Activated naive CD8-positive, alpha-beta T cell (primary cell): ENCODE data around the gene MAP4.

Experiments used
- H3K27ac Mint-ChIP-seq: one replicate; pipeline ENCODE4 v1.8.0; 2021; ENCODE audit warnings: mixed read lengths
- H3K27me3 Mint-ChIP-seq: one replicate; pipeline ENCODE4 v1.8.0; 2021; ENCODE audit warnings: mixed read lengths
- H3K36me3 Mint-ChIP-seq: one replicate; pipeline ENCODE4 v1.8.0; 2021; ENCODE audit warnings: mixed read lengths
- H3K4me1 Mint-ChIP-seq: one replicate; pipeline ENCODE4 v1.8.0; 2021; ENCODE audit warnings: low read depth, mixed read lengths
- H3K4me3 Mint-ChIP-seq: one replicate; pipeline ENCODE4 v1.8.0; 2021; ENCODE audit warnings: mild to moderate bottlenecking, mixed read lengths
- H3K9me3 Mint-ChIP-seq: one replicate; pipeline ENCODE4 v1.8.0; 2021; ENCODE audit warnings: low read depth, mixed read lengths

MAP4 gene

GRCh38 chr3:47956521-47956920, 59.7 kb downstream of the MAP4 start:
- no peak overlapping the region for H3K27ac Mint-ChIP-seq
- H3K36me3 Mint-ChIP-seq, result peaks cover 3% of the 10 kb centered on the region
- no peaks in the 10 kb centered on the region for H3K9me3 Mint-ChIP-seq
- H3K4me1 Mint-ChIP-seq, result peaks cover 13% of the 10 kb centered on the region
- no peak overlapping the region for H3K4me3 Mint-ChIP-seq
- no peaks in the 10 kb centered on the region for H3K27me3 Mint-ChIP-seq

- H3K36me3 Mint-ChIP-seq, result no peaks in the 10 kb centered on the region
- H3K4me3 Mint-ChIP-seq, result no peak overlapping the region
- H3K9me3 Mint-ChIP-seq, result no peaks in the 10 kb centered on the region
- no peaks in the 10 kb centered on the region for H3K27me3 Mint-ChIP-seq
- H3K4me1 Mint-ChIP-seq, result no peaks in the 10 kb centered on the region
- no peak overlapping the region for H3K27ac Mint-ChIP-seq
Observed at GRCh38 chr3:47954567-47954966, 61.6 kb downstream of the MAP4 start.

GRCh38 chr3:47950453-47951169, 65.6 kb downstream of the MAP4 start:
- no peak overlapping the region for H3K27ac Mint-ChIP-seq
- no peaks in the 10 kb centered on the region for H3K36me3 Mint-ChIP-seq
- no peaks in the 10 kb centered on the region for H3K4me1 Mint-ChIP-seq
- no peaks in the 10 kb centered on the region for H3K27me3 Mint-ChIP-seq
- H3K4me3 Mint-ChIP-seq, result no peak overlapping the region
- no peaks in the 10 kb centered on the region for H3K9me3 Mint-ChIP-seq

- Mint-ChIP-seq H3K27me3 (no peaks in the 10 kb centered on the region), H3K4me1 (peaks cover 2% of the 10 kb centered on the region), H3K9me3 (no peaks in the 10 kb centered on the region), H3K36me3 (no peaks in the 10 kb centered on the region), H3K4me3 (no peak overlapping the region), H3K27ac (no peak overlapping the region)
Observed at GRCh38 chr3:47949979-47950378, 66.2 kb downstream of the MAP4 start.

GRCh38 chr3:47940232-47940631, 76.0 kb downstream of the MAP4 start:
- Mint-ChIP-seq H3K27ac (no peak overlapping the region), H3K36me3 (no peaks in the 10 kb centered on the region), H3K27me3 (no peaks in the 10 kb centered on the region), H3K9me3 (no peaks in the 10 kb centered on the region), H3K4me3 (no peak overlapping the region), H3K4me1 (peaks cover under 1% of the 10 kb centered on the region)

GRCh38 chr3:47932421-47932820, 83.8 kb downstream of the MAP4 start:
- Mint-ChIP-seq H3K27ac (no peak overlapping the region), H3K27me3 (no peaks in the 10 kb centered on the region), H3K4me1 (no peaks in the 10 kb centered on the region), H3K9me3 (no peaks in the 10 kb centered on the region), H3K36me3 (peaks cover 3% of the 10 kb centered on the region), H3K4me3 (no peak overlapping the region)

- H3K9me3 Mint-ChIP-seq, result no peaks in the 10 kb centered on the region
- H3K4me1 Mint-ChIP-seq, result no peaks in the 10 kb centered on the region
- H3K27ac Mint-ChIP-seq, result no peak overlapping the region
Observed at GRCh38 chr3:47930979-47931378, 85.2 kb downstream of the MAP4 start.

GRCh38 chr3:47916696-47917095, 99.5 kb downstream of the MAP4 start:
- Mint-ChIP-seq H3K9me3 (no peaks in the 10 kb centered on the region), H3K36me3 (peaks cover 19% of the 10 kb centered on the region), H3K27me3 (no peaks in the 10 kb centered on the region), H3K4me3 (no peak overlapping the region), H3K27ac (no peak overlapping the region), H3K4me1 (no peaks in the 10 kb centered on the region)

More at GRCh38 chr3:47930979-47931378, 85.2 kb downstream of the MAP4 start:
- Mint-ChIP-seq H3K27me3 (no peaks in the 10 kb centered on the region), H3K4me3 (no peak overlapping the region), H3K36me3 (peaks cover 3% of the 10 kb centered on the region)

GRCh38 chr3:47916201-47916600, 100.0 kb downstream of the MAP4 start:
- Mint-ChIP-seq H3K27me3 (no peaks in the 10 kb centered on the region), H3K36me3 (peaks cover 23% of the 10 kb centered on the region), H3K27ac (no peak overlapping the region)

GRCh38 chr3:47912006-47912504, 104.2 kb downstream of the MAP4 start:
- peaks cover 40% of the 10 kb centered on the region for H3K36me3 Mint-ChIP-seq
- H3K9me3 Mint-ChIP-seq, result peaks cover 4% of the 10 kb centered on the region
- no peaks in the 10 kb centered on the region for H3K27me3 Mint-ChIP-seq
- no peaks in the 10 kb centered on the region for H3K4me1 Mint-ChIP-seq
- H3K27ac Mint-ChIP-seq, result no peak overlapping the region
- no peak overlapping the region for H3K4me3 Mint-ChIP-seq

More at GRCh38 chr3:47916201-47916600, 100.0 kb downstream of the MAP4 start:
- no peaks in the 10 kb centered on the region for H3K4me1 Mint-ChIP-seq
- H3K4me3 Mint-ChIP-seq, result no peak overlapping the region
- no peaks in the 10 kb centered on the region for H3K9me3 Mint-ChIP-seq

GRCh38 chr3:47910777-47911440, 105.3 kb downstream of the MAP4 start:
- no peak overlapping the region for H3K4me3 Mint-ChIP-seq
- no peaks in the 10 kb centered on the region for H3K27me3 Mint-ChIP-seq
- H3K27ac Mint-ChIP-seq, result no peak overlapping the region
- H3K9me3 Mint-ChIP-seq, result peaks cover 4% of the 10 kb centered on the region
- H3K36me3 Mint-ChIP-seq, result peaks cover 36% of the 10 kb centered on the region
- no peaks in the 10 kb centered on the region for H3K4me1 Mint-ChIP-seq

- Mint-ChIP-seq H3K9me3 (peaks cover 4% of the 10 kb centered on the region), H3K4me1 (no peaks in the 10 kb centered on the region), H3K27ac (no peak overlapping the region), H3K4me3 (no peak overlapping the region), H3K27me3 (no peaks in the 10 kb centered on the region), H3K36me3 (peaks cover 33% of the 10 kb centered on the region)
Observed at GRCh38 chr3:47910233-47910632, 106.0 kb downstream of the MAP4 start.

- peaks cover 34% of the 10 kb centered on the region for H3K36me3 Mint-ChIP-seq
- no peaks in the 10 kb centered on the region for H3K4me1 Mint-ChIP-seq
- H3K9me3 Mint-ChIP-seq, result peaks cover 4% of the 10 kb centered on the region
- no peaks in the 10 kb centered on the region for H3K27me3 Mint-ChIP-seq
- no peak overlapping the region for H3K4me3 Mint-ChIP-seq
- no peak overlapping the region for H3K27ac Mint-ChIP-seq
Observed at GRCh38 chr3:47909607-47910006, 106.6 kb downstream of the MAP4 start.

- Mint-ChIP-seq H3K27me3 (no peaks in the 10 kb centered on the region), H3K36me3 (peaks cover 33% of the 10 kb centered on the region), H3K27ac (no peak overlapping the region), H3K9me3 (peaks cover 4% of the 10 kb centered on the region), H3K4me3 (no peak overlapping the region), H3K4me1 (no peaks in the 10 kb centered on the region)
Observed at GRCh38 chr3:47908744-47909143, 107.5 kb downstream of the MAP4 start.

GRCh38 chr3:47907784-47908183, 108.4 kb downstream of the MAP4 start:
- Mint-ChIP-seq H3K9me3 (peaks cover 4% of the 10 kb centered on the region), H3K27ac (no peak overlapping the region), H3K4me1 (no peaks in the 10 kb centered on the region), H3K36me3 (peaks cover 35% of the 10 kb centered on the region), H3K27me3 (no peaks in the 10 kb centered on the region), H3K4me3 (no peak overlapping the region)
